A549 (cell line): ENCODE data around the gene USP15. TPM values are rescaled to one million over a fixed set of nuclear protein-coding genes. Genes with fewer than 3 reads are reported as not detected.

ENCODE experiments used
- ATAC-seq, 2 experiments: fragments of 200-7000 bp in 1 of 2; fragments of >200 bp in 1 of 2; cut with Nextera tagmentation in 1 of 2; cut with Tn5 transposase in 1 of 2; 3 replicates each; pipeline versions ENCODE4 v1.8.0 to v1.9.1; 2018 to 2020; ENCODE audit warnings: mild to moderate bottlenecking in 1 of 2, moderate library complexity in 1 of 2
- CTCF ChIA-PET: fragments of 300-600 bp; sonication (Branson Sonifier 250); formaldehyde crosslinking; extraction: SDS; loops from one replicate; lab custom pipeline; 2021; ENCODE audit warnings: antibody characterized with exemption, inconsistent platforms; lab: Yijun Ruan, JAX
- POLR2A ChIA-PET: fragments of 350-600 bp; formaldehyde crosslinking; extraction: SDS; loops from one replicate; lab custom pipeline; 2021; ENCODE audit warnings: antibody characterized with exemption, inconsistent platforms; lab: Yijun Ruan, JAX
- DNase-seq, 2 experiments: peaks; one replicate each; pipeline versions ENCODE4 v3.0.0 to v3.0.0-alpha.2; 2011 to 2016; ENCODE audit warnings: low read depth in 1 of 2, low spot score in 1 of 2
- FAIRE-seq: peaks from 2 replicates; lab custom pipeline; 2011; peaks lifted over from hg19 to GRCh38; lab: Jason Lieb, UNC
- H3K27ac ChIP-seq, 2 experiments: fragments of >200 bp; sonication (Bioruptor Twin); formaldehyde crosslinking; 3 replicates each; pipeline ENCODE4 v1.5.1; 2016 to 2017
- H3K4me1 ChIP-seq: fragments of >200 bp; sonication (Bioruptor Twin); formaldehyde crosslinking; 3 replicates; pipeline ENCODE4 v1.6.1; 2016
- H3K4me2 ChIP-seq: fragments of >200 bp; sonication (Bioruptor Twin); formaldehyde crosslinking; 3 replicates; pipeline ENCODE4 v1.6.1; 2016
- H3K4me3 ChIP-seq: fragments of >200 bp; sonication (Bioruptor Twin); formaldehyde crosslinking; 3 replicates; pipeline ENCODE4 v1.5.1; 2016
- H3K9me3 ChIP-seq: fragments of >200 bp; sonication (Bioruptor Twin); formaldehyde crosslinking; 3 replicates; pipeline ENCODE4 v1.6.1; 2016
- CHD4 ChIP-seq: fragments of 200-600 bp; sonication (generic); IDR thresholded peaks from 2 replicates; pipeline ENCODE4 v1.6.1; 2016; ENCODE audit warnings: antibody characterized with exemption, mild to moderate bottlenecking, borderline replicate concordance
- CTCF ChIP-seq: fragments of >200 bp; sonication (Bioruptor Twin); formaldehyde crosslinking; IDR thresholded peaks from 3 replicates; pipeline ENCODE4 v1.5.1; 2016
- EHMT2 ChIP-seq: fragments of 200-600 bp; sonication (generic); IDR thresholded peaks from 2 replicates; pipeline ENCODE4 v1.6.1; 2016; ENCODE audit warnings: antibody characterized with exemption, low read depth, mild to moderate bottlenecking, moderate library complexity
- ELK1 ChIP-seq: fragments of 150-350 bp; IDR thresholded peaks from 2 replicates; pipeline ENCODE4 v1.6.1; 2014; ENCODE audit warnings: low read depth, mild to moderate bottlenecking, low read length
- EP300 ChIP-seq, 2 experiments: fragments of >200 bp; sonication (Bioruptor Twin); formaldehyde crosslinking; IDR thresholded peaks; 2 replicates in 1 of 2; 3 replicates in 1 of 2; pipeline ENCODE4 v1.6.1; 2016 to 2017
- FOSB ChIP-seq: fragments of 250-450 bp; sonication (Bioruptor Pico); IDR thresholded peaks from 2 replicates; pipeline ENCODE4 v1.5.0; 2020; ENCODE audit warnings: mild to moderate bottlenecking, moderate library complexity
- FOSL2 ChIP-seq, 2 experiments: fragments of 450-650 bp in 1 of 2; fragments of >200 bp in 1 of 2; sonication (Bioruptor Twin) in 1 of 2; formaldehyde crosslinking; IDR thresholded peaks; 2 replicates each; pipeline versions ENCODE4 v1.5.0 to v1.6.1; 2016 to 2020; ENCODE audit warnings: mild to moderate bottlenecking in 1 of 2, moderate library complexity in 1 of 2
- HDAC2 ChIP-seq: fragments of 200-600 bp; sonication (generic); IDR thresholded peaks from 2 replicates; pipeline ENCODE4 v1.6.1; 2016
- HEYL ChIP-seq: fragments of 250-450 bp; sonication (Bioruptor Pico); IDR thresholded peaks from 2 replicates; pipeline ENCODE4 v1.8.0; 2021; ENCODE audit warnings: mild to moderate bottlenecking, moderate library complexity
- HOXA7 ChIP-seq: fragments of 250-450 bp; sonication (Bioruptor Pico); IDR thresholded peaks from 2 replicates; pipeline ENCODE4 v1.5.0; 2020; ENCODE audit warnings: mild to moderate bottlenecking, moderate library complexity
- HOXB13 ChIP-seq: fragments of 250-450 bp; sonication (Bioruptor Pico); IDR thresholded peaks from 2 replicates; pipeline ENCODE4 v1.5.0; 2020; ENCODE audit warnings: low read depth, mild to moderate bottlenecking, moderate library complexity
- HOXB5 ChIP-seq: fragments of 250-450 bp; sonication (Bioruptor Pico); IDR thresholded peaks from 2 replicates; pipeline ENCODE4 v1.5.0; 2020; ENCODE audit warnings: mild to moderate bottlenecking, moderate library complexity
- MAFK ChIP-seq: fragments of 450-650 bp; IDR thresholded peaks from 2 replicates; pipeline ENCODE4 v1.6.1; 2014; ENCODE audit not compliant: partially characterized antibody
- MAX ChIP-seq: IDR thresholded peaks from 2 replicates; pipeline ENCODE4 v1.6.1; 2012
- NPAS2 ChIP-seq: fragments of 250-450 bp; sonication (Bioruptor Pico); IDR thresholded peaks from 2 replicates; pipeline ENCODE4 v1.8.0; 2022; ENCODE audit warnings: mild to moderate bottlenecking, moderate library complexity, borderline replicate concordance
- NR3C1 ChIP-seq: fragments of >200 bp; sonication (Bioruptor Twin); formaldehyde crosslinking; IDR thresholded peaks from 3 replicates; pipeline ENCODE4 v1.6.1; 2017
- PHF8 ChIP-seq: fragments of 200-600 bp; sonication (generic); IDR thresholded peaks from 2 replicates; pipeline ENCODE4 v1.6.1; 2016; ENCODE audit warnings: low read depth, mild to moderate bottlenecking, antibody characterized with exemption, moderate library complexity, borderline replicate concordance
- POLR2AphosphoS2 ChIP-seq: conservative IDR thresholded peaks from 2 replicates; pipeline ENCODE4 v1.6.1; 2012; ENCODE audit warnings: low read length, improper control_type of control experiment, inconsistent platforms
- RAD21 ChIP-seq, 2 experiments: fragments of >200 bp in 1 of 2; sonication (Bioruptor Twin) in 1 of 2; formaldehyde crosslinking in 1 of 2; IDR thresholded peaks in 1 of 2; conservative IDR thresholded peaks in 1 of 2; 2 replicates in 1 of 2; 3 replicates in 1 of 2; pipeline ENCODE4 v1.6.1; 2012 to 2018; ENCODE audit warnings: inconsistent platforms in 1 of 2
- RCOR1 ChIP-seq: fragments of 150-350 bp; IDR thresholded peaks from 2 replicates; pipeline ENCODE4 v1.6.1; 2014; ENCODE audit warnings: antibody characterized with exemption, low read length, low read depth
- RFX5 ChIP-seq: fragments of 450-650 bp; IDR thresholded peaks from 2 replicates; pipeline ENCODE4 v1.7.1; 2014; ENCODE audit warnings: antibody characterized with exemption, mild to moderate bottlenecking, moderate library complexity
- SMC3 ChIP-seq: fragments of >200 bp; sonication (Bioruptor Twin); formaldehyde crosslinking; IDR thresholded peaks from 3 replicates; pipeline ENCODE4 v1.6.1; 2018; ENCODE audit warnings: inconsistent platforms
- SREBF2 ChIP-seq: fragments of 450-650 bp; IDR thresholded peaks from 2 replicates; pipeline ENCODE4 v1.6.1; 2014; ENCODE audit warnings: mild to moderate bottlenecking, moderate library complexity
- TFCP2L1 ChIP-seq: fragments of 250-450 bp; sonication (Bioruptor Pico); IDR thresholded peaks from 2 replicates; pipeline ENCODE4 v1.5.0; 2021; ENCODE audit warnings: mild to moderate bottlenecking
- ZC3H11A ChIP-seq: fragments of 450-650 bp; IDR thresholded peaks from 2 replicates; pipeline ENCODE4 v1.6.1; 2014; ENCODE audit warnings: antibody characterized with exemption, mild to moderate bottlenecking
- ZNF302 ChIP-seq: fragments of 250-450 bp; sonication (Bioruptor Pico); IDR thresholded peaks from 2 replicates; pipeline ENCODE4 v1.9.0; 2021; ENCODE audit warnings: inconsistent platforms, mild to moderate bottlenecking, moderate library complexity
- WGBS: methylation state at CpG from one replicate; pipeline ENCODE4 v1.1.6; 2017; ENCODE audit errors: missing lambda C conversion rate; 5-methylcytosine and 5-hydroxymethylcytosine counted together
- polyA plus RNA-seq, 4 experiments: library from polyadenylated mRNA; depleted of rRNA in 3 of 4; stranded (reverse); fragments of >200 nt; fragmentation: RNase III in 1 of 4; extraction: RNeasy Plus Mini Kit Qiagen cat#74134 plus additional on column Dnase treatment in 1 of 4; gene quantifications; 2 replicates in 3 of 4; 3 replicates in 1 of 4; pipeline ENCODE4 v1.2.3, GENCODE V29; 2011 to 2017
- TF ChIP-seq, protein P1 (sequence below): fragments of >200 bp; sonication (Bioruptor Twin); formaldehyde crosslinking; IDR thresholded peaks from 2 replicates; pipeline ENCODE4 v1.6.1; 2016
- TF ChIP-seq, protein P2 (sequence below): IDR thresholded peaks from 2 replicates; pipeline ENCODE4 v1.6.1; 2012

Gene USP15
- polyA plus RNA-seq, 2 of the 4 experiments (the other 2 are of a cell fraction): 30.4 to 67.6 TPM

DNA sequence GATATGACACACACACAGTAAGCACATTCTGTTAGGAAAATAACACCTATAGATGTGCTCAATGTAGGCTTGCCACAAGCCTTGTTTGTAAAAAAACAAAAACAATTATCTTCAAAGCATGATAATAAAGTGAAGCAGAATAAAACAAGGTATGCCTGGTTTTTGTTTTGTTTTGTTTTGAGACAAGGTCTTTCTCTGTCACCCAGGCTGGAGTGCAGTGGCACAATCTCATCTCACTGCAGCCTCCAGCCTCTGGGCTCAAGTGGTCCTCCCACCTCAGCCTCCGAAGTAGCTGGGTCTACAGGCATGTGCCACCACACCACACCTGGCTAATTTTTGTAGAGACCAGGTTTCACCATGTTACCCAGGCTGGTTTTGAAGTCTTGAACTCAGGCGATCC lies 154.0 kb downstream of the USP15 start:
- POLR2A ChIA-PET: no interaction called here
- Histone ChIP-seq H3K9me3 (no peaks in the 10 kb centered on the region), H3K4me2 (no peak overlapping the region), H3K4me1 (no peaks in the 10 kb centered on the region), H3K27ac (no peak overlapping the region), H3K4me3 (no peak overlapping the region)
- WGBS: 81% methylated on average over 2 of the region's 2 CpGs
- DNase-seq: no peak
- FAIRE-seq: no peak
- ATAC-seq: no peak
- TF ChIP-seq MAX (no peak), HEYL (CRISPR knock-in tag) (no peak), HDAC2 (no peak), ZNF302 (CRISPR knock-in tag) (no peak), HOXB13 (CRISPR knock-in tag) (no peak), RCOR1 (no peak), RFX5 (no peak), EHMT2 (no peak), CTCF (no peak), HOXB5 (CRISPR knock-in tag) (no peak), PHF8 (no peak)
- TF ChIP-seq, protein P1, sequence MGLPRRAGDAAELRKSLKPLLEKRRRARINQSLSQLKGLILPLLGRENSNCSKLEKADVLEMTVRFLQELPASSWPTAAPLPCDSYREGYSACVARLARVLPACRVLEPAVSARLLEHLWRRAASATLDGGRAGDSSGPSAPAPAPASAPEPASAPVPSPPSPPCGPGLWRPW: no peak
- TF ChIP-seq, protein P2, sequence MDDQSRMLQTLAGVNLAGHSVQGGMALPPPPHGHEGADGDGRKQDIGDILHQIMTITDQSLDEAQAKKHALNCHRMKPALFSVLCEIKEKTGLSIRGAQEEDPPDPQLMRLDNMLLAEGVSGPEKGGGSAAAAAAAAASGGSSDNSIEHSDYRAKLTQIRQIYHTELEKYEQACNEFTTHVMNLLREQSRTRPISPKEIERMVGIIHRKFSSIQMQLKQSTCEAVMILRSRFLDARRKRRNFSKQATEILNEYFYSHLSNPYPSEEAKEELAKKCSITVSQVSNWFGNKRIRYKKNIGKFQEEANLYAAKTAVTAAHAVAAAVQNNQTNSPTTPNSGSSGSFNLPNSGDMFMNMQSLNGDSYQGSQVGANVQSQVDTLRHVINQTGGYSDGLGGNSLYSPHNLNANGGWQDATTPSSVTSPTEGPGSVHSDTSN: no peak
- CTCF ChIA-PET: interaction anchor here (1.1 to 1.5 kb wide), 3 partner anchors 22 to 168 kb away, joined by 3 to 5 read pairs (median 3); no protein-coding TSS in a partner anchor

- no peak for DNase-seq
- Histone ChIP-seq H3K4me3 (no peak overlapping the region), H3K27ac (no peak overlapping the region), H3K4me2 (no peak overlapping the region), H3K9me3 (peaks cover 18% of the 10 kb centered on the region; the same call in 2 of the 3 replicates), H3K4me1 (no peaks in the 10 kb centered on the region)
- ChIA-PET CTCF (interaction anchor here (1.5 to 1.6 kb wide), 3 partner anchors 9 to 368 kb away, joined by 4 read pairs; no protein-coding TSS in a partner anchor), POLR2A (no interaction called here)
- no peak for FAIRE-seq
- ATAC-seq: no peak
- 72% methylated on average over 3 of the region's 3 CpGs for WGBS
- TF ChIP-seq HOXA7 (no peak), HDAC2 (no peak), SMC3 (no peak)
These were observed 165.9 kb downstream of the USP15 start for GRCh38 chr12:62426089-62426488.

DNA sequence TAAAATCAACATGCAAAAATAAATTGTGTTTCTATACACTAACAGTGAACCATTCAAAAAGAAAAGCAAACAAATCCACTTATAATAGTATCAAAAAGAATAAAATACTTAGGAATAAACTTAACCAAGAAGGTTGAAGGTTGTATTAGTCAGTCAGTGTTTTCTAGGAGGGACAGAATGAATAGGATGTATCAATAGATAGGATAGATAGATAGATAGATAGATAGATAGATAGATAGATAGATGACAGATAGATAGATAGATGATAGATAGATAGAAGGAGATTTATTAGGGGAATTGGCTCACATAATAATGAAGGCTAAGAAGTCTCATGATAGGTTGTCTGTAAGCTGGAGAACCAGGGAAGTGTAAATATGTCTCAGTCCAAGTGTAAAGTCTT lies 169.3 kb downstream of the USP15 start:
- POLR2A ChIA-PET: no interaction called here
- FAIRE-seq (no peak), ATAC-seq (no peak), DNase-seq (no peak)
- Histone ChIP-seq H3K9me3 (peaks cover 13% of the 10 kb centered on the region; the same call in 2 of the 3 replicates), H3K27ac (no peak overlapping the region), H3K4me1 (0 out of 3 replicates have a peak, but pooled peaks cover 2% of the 10 kb centered on the region), H3K4me2 (no peak overlapping the region), H3K4me3 (no peak overlapping the region)
- CTCF ChIA-PET: no interaction called here
- TF ChIP-seq PHF8 (no peak), CHD4 (no peak), ELK1 (no peak), FOSL2 (IDR thresholded peaks at IDR 0.05) (no peak), FOSL2 (CRISPR knock-in tag; IDR thresholded peaks at IDR 0.05) (no peak), EP300 (IDR thresholded peaks at IDR 0.05) (no peak), RCOR1 (no peak), ZC3H11A (no peak), RAD21 (conservative IDR thresholded peaks at IDR 0.05 in 1 of 2, IDR thresholded peaks at IDR 0.05 in 1 of 2) (no peak), POLR2AphosphoS2 (no peak), FOSB (no peak), NR3C1 (no peak), MAFK (no peak), SREBF2 (no peak), NPAS2 (CRISPR knock-in tag) (no peak), TFCP2L1 (CRISPR knock-in tag) (no peak)
